ENCODE measurements around the gene PCNP. TPM values are rescaled to one million over a fixed set of nuclear protein-coding genes. Genes with fewer than 3 reads are reported as not detected.

Gene PCNP
- total RNA-seq, 1 donor from 2014 or later: 117 TPM

DNA sequence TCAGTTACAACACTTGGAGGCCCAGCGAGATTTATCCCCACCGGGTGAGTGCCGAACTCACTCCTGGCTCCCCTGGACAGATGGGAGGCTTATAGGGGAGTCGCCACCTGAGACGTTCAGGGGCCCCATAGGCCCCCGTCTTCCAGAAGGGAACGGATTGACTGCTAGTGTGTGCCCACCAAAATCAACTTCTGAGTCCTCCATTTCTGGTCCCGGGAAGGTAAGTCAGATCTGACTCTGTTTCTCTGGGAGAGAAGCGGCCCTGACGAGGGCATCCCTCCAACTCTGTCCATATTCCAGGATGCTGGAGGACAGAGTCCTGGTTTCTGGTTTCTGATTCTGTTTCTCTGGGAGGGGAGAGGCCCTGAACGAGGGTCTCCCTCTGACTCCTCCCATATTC lies 58.6 kb downstream of the PCNP start:
- Mint-ChIP-seq H3K9me3 (ENCODE audit: unreplicated experiment) (no peaks in the 10 kb centered on the region), H3K4me3 (ENCODE audit: unreplicated experiment) (no peak overlapping the region), H3K27me3 (ENCODE audit: unreplicated experiment) (peaks cover 5% of the 10 kb centered on the region), H3K27ac (ENCODE audit: unreplicated experiment) (no peak overlapping the region), H3K36me3 (ENCODE audit: low read depth, unreplicated experiment) (peaks cover 5% of the 10 kb centered on the region), H3K4me1 (ENCODE audit: unreplicated experiment) (peaks cover 3% of the 10 kb centered on the region)
- no peak for DNase-seq (ENCODE audit: low spot score)
- TF ChIP-seq, protein P1, sequence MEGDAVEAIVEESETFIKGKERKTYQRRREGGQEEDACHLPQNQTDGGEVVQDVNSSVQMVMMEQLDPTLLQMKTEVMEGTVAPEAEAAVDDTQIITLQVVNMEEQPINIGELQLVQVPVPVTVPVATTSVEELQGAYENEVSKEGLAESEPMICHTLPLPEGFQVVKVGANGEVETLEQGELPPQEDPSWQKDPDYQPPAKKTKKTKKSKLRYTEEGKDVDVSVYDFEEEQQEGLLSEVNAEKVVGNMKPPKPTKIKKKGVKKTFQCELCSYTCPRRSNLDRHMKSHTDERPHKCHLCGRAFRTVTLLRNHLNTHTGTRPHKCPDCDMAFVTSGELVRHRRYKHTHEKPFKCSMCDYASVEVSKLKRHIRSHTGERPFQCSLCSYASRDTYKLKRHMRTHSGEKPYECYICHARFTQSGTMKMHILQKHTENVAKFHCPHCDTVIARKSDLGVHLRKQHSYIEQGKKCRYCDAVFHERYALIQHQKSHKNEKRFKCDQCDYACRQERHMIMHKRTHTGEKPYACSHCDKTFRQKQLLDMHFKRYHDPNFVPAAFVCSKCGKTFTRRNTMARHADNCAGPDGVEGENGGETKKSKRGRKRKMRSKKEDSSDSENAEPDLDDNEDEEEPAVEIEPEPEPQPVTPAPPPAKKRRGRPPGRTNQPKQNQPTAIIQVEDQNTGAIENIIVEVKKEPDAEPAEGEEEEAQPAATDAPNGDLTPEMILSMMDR (IDR thresholded peaks at IDR 0.05; ENCODE audit: unreplicated experiment): no peak

DNA sequence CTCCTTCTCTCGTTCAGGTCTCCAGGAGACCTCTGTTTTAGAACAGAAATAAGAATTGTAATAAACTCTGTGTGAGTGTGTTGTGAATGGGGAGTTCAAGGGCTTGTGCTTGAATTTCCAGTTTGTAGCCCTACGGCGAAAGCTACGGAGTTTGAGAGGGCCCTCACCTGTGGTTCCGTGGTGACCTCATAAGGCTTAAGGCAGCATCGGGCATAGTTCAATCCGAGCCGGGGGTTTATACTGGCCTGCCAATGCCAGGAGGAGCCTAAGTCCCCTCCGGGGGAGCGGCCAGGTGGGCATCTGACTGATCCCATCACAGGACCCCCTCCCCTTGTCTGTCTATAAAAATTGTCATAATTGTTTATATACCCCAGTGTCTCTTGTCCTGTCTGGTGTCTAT lies 59.2 kb downstream of the PCNP start:
- DNase-seq (ENCODE audit: low spot score): no peak
- Mint-ChIP-seq H3K4me3 (ENCODE audit: unreplicated experiment) (no peak overlapping the region), H3K27me3 (ENCODE audit: unreplicated experiment) (peaks cover 5% of the 10 kb centered on the region), H3K36me3 (ENCODE audit: low read depth, unreplicated experiment) (peaks cover 5% of the 10 kb centered on the region), H3K27ac (ENCODE audit: unreplicated experiment) (no peak overlapping the region), H3K9me3 (ENCODE audit: unreplicated experiment) (no peaks in the 10 kb centered on the region), H3K4me1 (ENCODE audit: unreplicated experiment) (peaks cover 3% of the 10 kb centered on the region)
- TF ChIP-seq, protein P1 (IDR thresholded peaks at IDR 0.05; ENCODE audit: unreplicated experiment): no peak

- Mint-ChIP-seq H3K27me3 (ENCODE audit: unreplicated experiment) (peaks cover 5% of the 10 kb centered on the region), H3K4me3 (ENCODE audit: unreplicated experiment) (no peak overlapping the region)
- TF ChIP-seq, protein P1 (IDR thresholded peaks at IDR 0.05; ENCODE audit: unreplicated experiment): no peak
These were observed 60.7 kb downstream of the PCNP start for GRCh38 chr3:101634591-101635196.

GRCh38 chr3:101635345-101635744 lies 61.4 kb downstream of the PCNP start:
- Mint-ChIP-seq H3K4me1 (ENCODE audit: unreplicated experiment) (peaks cover 5% of the 10 kb centered on the region), H3K27me3 (ENCODE audit: unreplicated experiment) (peaks cover 5% of the 10 kb centered on the region), H3K4me3 (ENCODE audit: unreplicated experiment) (no peak overlapping the region), H3K27ac (ENCODE audit: unreplicated experiment) (no peak overlapping the region), H3K9me3 (ENCODE audit: unreplicated experiment) (no peaks in the 10 kb centered on the region), H3K36me3 (ENCODE audit: low read depth, unreplicated experiment) (peaks cover 5% of the 10 kb centered on the region)
- TF ChIP-seq, protein P1 (IDR thresholded peaks at IDR 0.05; ENCODE audit: unreplicated experiment): no peak
- DNase-seq (ENCODE audit: low spot score): no peak

More at GRCh38 chr3:101634591-101635196, 60.7 kb downstream of the PCNP start:
- peaks cover 5% of the 10 kb centered on the region for H3K36me3 Mint-ChIP-seq (ENCODE audit: low read depth, unreplicated experiment)
- H3K9me3 Mint-ChIP-seq (ENCODE audit: unreplicated experiment): no peaks in the 10 kb centered on the region
- no peak overlapping the region for H3K27ac Mint-ChIP-seq (ENCODE audit: unreplicated experiment)
- no peak for DNase-seq (ENCODE audit: low spot score)
- peaks cover 4% of the 10 kb centered on the region for H3K4me1 Mint-ChIP-seq (ENCODE audit: unreplicated experiment)

DNA sequence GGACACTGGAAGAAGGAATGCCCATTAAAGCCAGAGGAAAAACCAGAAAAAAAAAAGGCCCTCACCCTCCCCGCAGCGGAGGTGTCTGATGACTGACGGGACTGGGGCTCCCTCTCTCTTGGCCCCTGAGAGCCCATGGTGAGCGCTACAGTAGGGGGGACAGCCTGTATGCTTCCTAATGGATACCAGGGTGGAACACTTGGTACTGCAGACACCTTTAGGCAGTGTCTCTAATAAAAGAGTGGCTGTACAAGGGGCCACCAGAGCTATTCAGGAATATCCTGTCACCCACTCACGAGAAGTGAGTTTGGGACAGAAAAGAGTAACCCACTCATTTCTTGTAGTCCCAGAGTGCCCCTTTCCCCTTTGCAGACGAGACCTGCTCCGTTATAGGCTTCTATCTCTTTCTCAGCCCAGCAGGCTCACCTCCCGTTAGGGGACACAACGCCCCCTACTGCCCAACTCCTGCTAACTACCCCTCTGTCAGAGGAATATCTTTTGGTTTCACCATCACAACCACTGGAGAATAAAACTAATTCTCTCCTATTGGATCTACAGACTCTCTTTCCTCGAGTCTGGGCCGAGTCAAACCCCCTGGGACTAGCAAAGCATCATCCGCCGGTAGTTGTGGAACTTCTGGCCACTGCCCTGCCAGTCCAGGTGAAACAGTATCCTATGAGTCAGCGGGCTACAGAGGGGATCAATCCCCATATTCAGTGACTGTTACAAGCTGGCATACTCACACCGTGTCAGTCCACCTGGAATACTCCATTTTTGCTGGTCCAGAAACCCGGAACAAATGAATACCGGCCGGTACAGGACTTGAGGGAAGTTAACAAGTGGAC lies 62.2 kb downstream of the PCNP start:
- H3K27ac Mint-ChIP-seq (ENCODE audit: unreplicated experiment): no peak overlapping the region
- DNase-seq (ENCODE audit: low spot score): peak; percentile 81
- H3K4me1 Mint-ChIP-seq (ENCODE audit: unreplicated experiment): peaks cover 5% of the 10 kb centered on the region
- TF ChIP-seq, protein P1 (IDR thresholded peaks at IDR 0.05; ENCODE audit: unreplicated experiment): peak; percentile 71
- no peaks in the 10 kb centered on the region for H3K9me3 Mint-ChIP-seq (ENCODE audit: unreplicated experiment)
- no peak overlapping the region for H3K4me3 Mint-ChIP-seq (ENCODE audit: unreplicated experiment)
- peaks cover 8% of the 10 kb centered on the region for H3K27me3 Mint-ChIP-seq (ENCODE audit: unreplicated experiment)
- peaks cover 5% of the 10 kb centered on the region for H3K36me3 Mint-ChIP-seq (ENCODE audit: low read depth, unreplicated experiment)

Measured in endothelial cell (in vitro differentiated cells).